H9 (cell line): ENCODE data around the gene AGBL4. TPM values are rescaled to one million over a fixed set of nuclear protein-coding genes. Genes with fewer than 3 reads are reported as not detected.

ENCODE experiments used
- DNase-seq: peaks from one replicate; pipeline ENCODE4 v3.0.0-alpha.2; 2017
- H2AFZ ChIP-seq: one replicate; pipeline ENCODE4 v1.6.1; 2013; ENCODE audit warnings: mild to moderate bottlenecking, low read length, control low read depth, moderate library complexity
- H2AK5ac ChIP-seq: 2 replicates; pipeline ENCODE4 v1.6.1; 2013; ENCODE audit warnings: low read length, control low read depth, mixed read lengths; ENCODE audit not compliant: insufficient read length
- H2BK120ac ChIP-seq: one replicate; pipeline ENCODE4 v1.6.1; 2013; ENCODE audit warnings: low read depth, mild to moderate bottlenecking, low read length, control low read depth, inconsistent platforms; ENCODE audit not compliant: poor library complexity, severe bottlenecking
- H2BK12ac ChIP-seq: 2 replicates; pipeline ENCODE4 v1.6.1; 2013; ENCODE audit warnings: low read length, control low read depth, mixed read lengths, low read depth; ENCODE audit not compliant: insufficient read length
- H2BK15ac ChIP-seq: 2 replicates; pipeline ENCODE4 v1.6.1; 2013; ENCODE audit warnings: low read depth, low read length, control low read depth
- H2BK20ac ChIP-seq: one replicate; pipeline ENCODE4 v1.6.1; 2013; ENCODE audit warnings: low read depth, mild to moderate bottlenecking, low read length, control low read depth, inconsistent platforms; ENCODE audit not compliant: poor library complexity, severe bottlenecking
- H2BK5ac ChIP-seq: 2 replicates; pipeline ENCODE4 v1.6.1; 2013; ENCODE audit warnings: low read length, control low read depth, mixed read lengths; ENCODE audit not compliant: insufficient read length
- H3K14ac ChIP-seq: 2 replicates; pipeline ENCODE4 v1.6.1; 2013; ENCODE audit warnings: low read length, control low read depth; ENCODE audit not compliant: insufficient read depth
- H3K18ac ChIP-seq: 2 replicates; pipeline ENCODE4 v1.6.1; 2013; ENCODE audit warnings: low read depth, mild to moderate bottlenecking, mixed read lengths, low read length, control low read depth; ENCODE audit not compliant: insufficient read length
- H3K23ac ChIP-seq: 2 replicates; pipeline ENCODE4 v1.6.1; 2013; ENCODE audit warnings: low read length, control low read depth, mixed read lengths, low read depth; ENCODE audit not compliant: insufficient read length
- H3K23me2 ChIP-seq: 2 replicates; pipeline ENCODE4 v1.6.1; 2013; ENCODE audit warnings: low read depth, mild to moderate bottlenecking, mixed read lengths, low read length, control low read depth; ENCODE audit not compliant: insufficient read length, poor library complexity, severe bottlenecking
- H3K27ac ChIP-seq: 2 replicates; pipeline ENCODE4 v1.5.1; 2013; ENCODE audit warnings: low read length, control low read depth, mixed read lengths, low read depth; ENCODE audit not compliant: insufficient read length
- H3K27me3 ChIP-seq: 2 replicates; pipeline ENCODE4 v1.6.1; 2013; ENCODE audit warnings: low read length, control low read depth, inconsistent platforms; ENCODE audit not compliant: insufficient read depth
- H3K4ac ChIP-seq: 2 replicates; pipeline ENCODE4 v1.6.1; 2013; ENCODE audit warnings: low read depth, mild to moderate bottlenecking, control low read depth, inconsistent platforms, low read length, moderate library complexity
- H3K4me1 ChIP-seq: 2 replicates; pipeline ENCODE4 v1.6.1; 2013; ENCODE audit warnings: low read length, control low read depth, inconsistent platforms; ENCODE audit not compliant: insufficient read depth
- H3K4me2 ChIP-seq: 2 replicates; pipeline ENCODE4 v1.6.1; 2013; ENCODE audit warnings: low read length, control low read depth, mixed read lengths; ENCODE audit not compliant: insufficient read length, insufficient read depth
- H3K56ac ChIP-seq: 2 replicates; pipeline ENCODE4 v1.6.1; 2013; ENCODE audit warnings: low read depth, mild to moderate bottlenecking, mixed read lengths, low read length, control low read depth; ENCODE audit not compliant: insufficient read length
- H3K79me1 ChIP-seq: 2 replicates; pipeline ENCODE4 v1.6.1; 2013; ENCODE audit warnings: low read depth, mild to moderate bottlenecking, moderate library complexity, low read length, control low read depth, inconsistent platforms; ENCODE audit not compliant: insufficient read depth, poor library complexity, severe bottlenecking
- H3K79me2 ChIP-seq: 2 replicates; pipeline ENCODE4 v1.6.1; 2013; ENCODE audit warnings: low read length, control low read depth, inconsistent platforms; ENCODE audit not compliant: insufficient read depth
- H3K9ac ChIP-seq: 2 replicates; pipeline ENCODE4 v1.6.1; 2013; ENCODE audit warnings: low read length, control low read depth, mixed read lengths; ENCODE audit not compliant: insufficient read length; ENCODE audit errors: extremely low read depth
- H3K9me3 ChIP-seq: one replicate; pipeline ENCODE4 v1.6.1; 2013; ENCODE audit warnings: low read depth, low read length, inconsistent platforms; ENCODE audit not compliant: control insufficient read depth
- H3T11ph ChIP-seq: one replicate; pipeline ENCODE4 v1.6.1; 2013; ENCODE audit warnings: mild to moderate bottlenecking, low read length, control low read depth, inconsistent platforms
- H4K20me1 ChIP-seq: one replicate; pipeline ENCODE4 v1.6.1; 2013; ENCODE audit not compliant: control insufficient read depth, insufficient read length, insufficient read depth
- H4K5ac ChIP-seq: 2 replicates; pipeline ENCODE4 v1.6.1; 2013; ENCODE audit warnings: low read depth, mild to moderate bottlenecking, mixed read lengths, low read length, control low read depth; ENCODE audit not compliant: insufficient read length
- H4K8ac ChIP-seq: replicated peaks from 2 replicates; pipeline ENCODE4 v1.6.1; 2013; ENCODE audit warnings: low read length, control low read depth, mixed read lengths, low read depth; ENCODE audit not compliant: insufficient read length
- H4K91ac ChIP-seq: 2 replicates; pipeline ENCODE4 v1.6.1; 2013; ENCODE audit warnings: low read depth, mild to moderate bottlenecking, moderate library complexity, mixed read lengths, low read length, control low read depth; ENCODE audit not compliant: insufficient read length
- H3K27ac Mint-ChIP-seq, 3 experiments: 2 replicates in 2 of 3; 3 replicates in 1 of 3; pipeline ENCODE4 v1.8.0; 2020 to 2021; ENCODE audit warnings: mixed read lengths in 3 of 3, mild to moderate bottlenecking in 1 of 3, moderate library complexity in 1 of 3
- H3K27me3 Mint-ChIP-seq: 2 replicates; pipeline ENCODE4 v1.8.0; 2021; ENCODE audit warnings: low read depth, mild to moderate bottlenecking, moderate library complexity, mixed read lengths
- H3K36me3 Mint-ChIP-seq, 3 experiments: 2 replicates in 2 of 3; 3 replicates in 1 of 3; pipeline ENCODE4 v1.8.0; 2020 to 2021; ENCODE audit warnings: low read depth in 3 of 3, mixed read lengths in 3 of 3; ENCODE audit not compliant: insufficient read depth in 1 of 3
- H3K4me1 Mint-ChIP-seq, 2 experiments: 2 replicates each; pipeline ENCODE4 v1.8.0; 2020; ENCODE audit warnings: mixed read lengths in 2 of 2
- H3K4me3 Mint-ChIP-seq, 2 experiments: 2 replicates in 1 of 2; 3 replicates in 1 of 2; pipeline ENCODE4 v1.8.0; 2020 to 2021; ENCODE audit warnings: mild to moderate bottlenecking in 2 of 2, mixed read lengths in 2 of 2, moderate library complexity in 1 of 2
- H3K9me3 Mint-ChIP-seq, 2 experiments: 2 replicates in 1 of 2; 3 replicates in 1 of 2; pipeline ENCODE4 v1.8.0; 2020; ENCODE audit warnings: mild to moderate bottlenecking in 2 of 2, mixed read lengths in 2 of 2, moderate library complexity in 1 of 2
- WGBS: extraction: QIAGEN DNeasy Blood & Tissue Kit; methylation state at CpG from one replicate; pipeline ENCODE4 v1.1.7; 2013; ENCODE audit warnings: missing lambda C conversion rate, low lambda C conversion rate, mixed read lengths; ENCODE audit not compliant: insufficient read length; ENCODE audit errors: extremely low coverage; 5-methylcytosine and 5-hydroxymethylcytosine counted together
- total RNA-seq: library from RNA; stranded (reverse); gene quantifications from 2 replicates; pipeline ENCODE4 v1.2.1, GENCODE V29; 2021
- TF ChIP-seq, protein P1 (sequence below): fragments of 200-600 bp; sonication (generic); conservative IDR thresholded peaks from 3 replicates; pipeline ENCODE4 v1.8.0; 2021; ENCODE audit warnings: antibody characterized with exemption, mild to moderate bottlenecking

AGBL4 gene
- total RNA-seq, 1 experiment from 2014 or later: not detected

DNA sequence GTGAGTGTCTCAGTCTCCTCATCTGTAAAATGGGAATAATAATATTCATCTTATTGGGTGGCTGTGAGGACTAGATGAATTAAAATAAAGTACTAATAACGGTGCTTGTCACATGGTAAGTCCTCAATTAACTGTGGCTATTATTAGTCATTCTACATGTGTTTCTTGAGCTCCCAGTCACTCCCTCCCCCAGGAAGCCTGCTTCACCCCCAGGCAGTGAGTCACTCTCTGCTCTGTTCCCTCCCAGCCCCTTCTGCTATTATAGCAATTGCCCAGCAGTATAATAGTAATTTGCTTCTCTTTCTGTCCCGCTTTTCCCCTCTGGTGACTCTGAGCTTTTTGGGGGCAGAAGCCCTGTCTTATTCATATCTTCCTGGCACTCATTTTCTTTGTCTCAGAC, 1349.1 kb downstream of the AGBL4 start:
- H3K27me3 ChIP-seq: no peaks in the 10 kb centered on the region
- 0 out of 2 replicates have a peak, but pooled peaks cover 2% of the 10 kb centered on the region for H3K4me1 ChIP-seq
- no peak overlapping the region for H3K23ac ChIP-seq
- H2AK5ac ChIP-seq: no peak overlapping the region
- Mint-ChIP-seq H3K9me3 (no peaks in the 10 kb centered on the region), H3K4me1 (peaks cover 20 to 22% of the 10 kb centered on the region in 2 experiments), H3K27ac (no peak overlapping the region), H3K27me3 (peaks cover 11% of the 10 kb centered on the region), H3K36me3 (no peaks in the 10 kb centered on the region), H3K4me3 (no peak overlapping the region)
- no peak for DNase-seq
- H2BK20ac ChIP-seq: no peak overlapping the region
- no CpG with 5 or more reads among the region's 2 CpGs for WGBS
- TF ChIP-seq, protein P1, sequence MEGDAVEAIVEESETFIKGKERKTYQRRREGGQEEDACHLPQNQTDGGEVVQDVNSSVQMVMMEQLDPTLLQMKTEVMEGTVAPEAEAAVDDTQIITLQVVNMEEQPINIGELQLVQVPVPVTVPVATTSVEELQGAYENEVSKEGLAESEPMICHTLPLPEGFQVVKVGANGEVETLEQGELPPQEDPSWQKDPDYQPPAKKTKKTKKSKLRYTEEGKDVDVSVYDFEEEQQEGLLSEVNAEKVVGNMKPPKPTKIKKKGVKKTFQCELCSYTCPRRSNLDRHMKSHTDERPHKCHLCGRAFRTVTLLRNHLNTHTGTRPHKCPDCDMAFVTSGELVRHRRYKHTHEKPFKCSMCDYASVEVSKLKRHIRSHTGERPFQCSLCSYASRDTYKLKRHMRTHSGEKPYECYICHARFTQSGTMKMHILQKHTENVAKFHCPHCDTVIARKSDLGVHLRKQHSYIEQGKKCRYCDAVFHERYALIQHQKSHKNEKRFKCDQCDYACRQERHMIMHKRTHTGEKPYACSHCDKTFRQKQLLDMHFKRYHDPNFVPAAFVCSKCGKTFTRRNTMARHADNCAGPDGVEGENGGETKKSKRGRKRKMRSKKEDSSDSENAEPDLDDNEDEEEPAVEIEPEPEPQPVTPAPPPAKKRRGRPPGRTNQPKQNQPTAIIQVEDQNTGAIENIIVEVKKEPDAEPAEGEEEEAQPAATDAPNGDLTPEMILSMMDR: no peak
- H3K9me3 ChIP-seq: no peaks in the 10 kb centered on the region
- H3K18ac ChIP-seq: no peak overlapping the region
- no peak overlapping the region for H3K4ac ChIP-seq
- H2BK5ac ChIP-seq: no peak overlapping the region
- no peak overlapping the region for H2BK120ac ChIP-seq
- no peaks in the 10 kb centered on the region for H3K23me2 ChIP-seq
- H3T11ph ChIP-seq: no peak overlapping the region
- H4K20me1 ChIP-seq: no peaks in the 10 kb centered on the region
- H3K27ac ChIP-seq: no peak overlapping the region
- H3K4me2 ChIP-seq: no peak overlapping the region
- no peak overlapping the region for H2AFZ ChIP-seq
- H3K9ac ChIP-seq: no peak overlapping the region
- H3K79me2 ChIP-seq: no peaks in the 10 kb centered on the region
- H2BK15ac ChIP-seq: no peak overlapping the region
- no peak overlapping the region for H4K8ac ChIP-seq
- H3K56ac ChIP-seq: no peak overlapping the region
- no peak overlapping the region for H4K91ac ChIP-seq
- H3K14ac ChIP-seq: no peak overlapping the region
- H2BK12ac ChIP-seq: no peak overlapping the region
- H3K79me1 ChIP-seq: no peaks in the 10 kb centered on the region
- H4K5ac ChIP-seq: no peak overlapping the region
